AG20443 (cell line): ENCODE data around the gene ALDH3B2.
"Not testable (repeated sequence)": the region's sequence is repeated elsewhere in the genome, so short reads cannot be mapped to it uniquely, and the experiment has no call there.

ENCODE experiments used
- DNase-seq: peaks from one replicate; pipeline ENCODE4 v3.0.0; 2012; ENCODE audit warnings: low spot score, mixed read lengths

The ALDH3B2 gene

GRCh38 chr11:67642173-67643120 is 32.0 kb downstream of the ALDH3B2 start:
- DNase-seq = no peak

DNA sequence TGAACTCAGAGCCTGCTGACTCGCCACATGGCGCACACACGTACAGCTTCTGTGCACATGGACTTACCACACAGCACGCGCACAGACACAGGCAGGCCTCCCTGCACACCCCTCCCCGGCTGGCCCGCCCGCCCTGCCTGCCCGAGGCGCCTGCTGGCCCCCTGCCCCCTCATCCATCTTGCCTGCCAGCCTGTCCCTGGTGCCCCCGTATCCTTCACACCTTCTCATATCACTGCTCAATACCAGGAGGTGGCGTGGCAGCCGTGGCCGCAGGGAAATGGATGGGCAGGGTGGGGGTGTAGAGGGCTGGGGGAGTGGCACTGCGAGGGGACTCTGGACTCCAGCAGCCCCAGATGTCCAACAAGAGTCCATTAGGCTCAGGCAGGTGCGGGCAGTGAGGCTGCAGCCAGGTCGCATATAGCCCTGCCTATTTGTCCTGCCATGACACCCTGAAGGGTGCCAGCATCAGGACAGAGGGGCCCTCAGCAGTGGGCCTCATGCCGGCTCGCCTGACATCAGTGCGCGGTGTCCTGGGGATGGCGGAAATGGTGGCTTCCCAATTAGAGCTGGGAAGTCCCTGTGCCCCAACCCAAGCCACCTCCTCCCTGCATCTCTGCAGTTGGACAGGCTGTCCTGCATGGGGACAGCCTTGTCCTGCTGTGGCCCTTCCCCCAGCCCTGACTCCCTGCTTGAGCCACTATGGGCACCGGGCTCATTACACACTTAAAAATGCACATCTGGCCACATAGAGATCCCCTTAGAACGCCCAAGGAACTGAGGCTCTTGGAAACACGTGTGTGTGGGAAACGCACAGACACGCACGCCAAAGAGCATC is 32.9 kb downstream of the ALDH3B2 start:
- DNase-seq = no peak

DNA sequence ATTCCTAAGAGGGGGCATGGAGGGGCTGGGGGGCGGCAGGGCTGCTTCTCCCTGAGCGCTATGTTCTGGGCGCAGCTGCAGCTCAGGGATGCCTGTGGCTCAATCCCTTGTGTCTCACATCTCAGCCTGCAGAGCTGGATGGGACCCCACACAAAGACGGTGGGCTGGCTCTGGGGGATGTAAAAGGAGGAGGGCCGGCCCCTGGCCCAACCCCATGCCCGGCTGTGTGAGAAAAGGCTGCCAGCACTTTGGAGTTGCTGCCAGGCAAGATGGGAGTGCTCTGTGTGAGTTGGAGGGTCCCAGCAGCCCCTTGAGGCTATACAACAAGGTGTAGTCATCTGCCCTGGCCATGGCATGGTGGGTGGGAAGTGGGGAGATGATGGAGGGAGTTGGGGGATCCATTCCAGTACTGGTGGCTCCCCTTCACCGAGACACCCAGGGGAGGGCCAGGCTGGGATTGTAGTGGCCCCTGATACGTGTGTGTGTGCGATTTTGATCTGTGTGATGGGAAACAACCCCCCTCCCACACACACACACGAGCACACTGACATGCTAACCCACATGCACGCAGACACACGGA is 33.6 kb downstream of the ALDH3B2 start:
- DNase-seq = no peak

DNA sequence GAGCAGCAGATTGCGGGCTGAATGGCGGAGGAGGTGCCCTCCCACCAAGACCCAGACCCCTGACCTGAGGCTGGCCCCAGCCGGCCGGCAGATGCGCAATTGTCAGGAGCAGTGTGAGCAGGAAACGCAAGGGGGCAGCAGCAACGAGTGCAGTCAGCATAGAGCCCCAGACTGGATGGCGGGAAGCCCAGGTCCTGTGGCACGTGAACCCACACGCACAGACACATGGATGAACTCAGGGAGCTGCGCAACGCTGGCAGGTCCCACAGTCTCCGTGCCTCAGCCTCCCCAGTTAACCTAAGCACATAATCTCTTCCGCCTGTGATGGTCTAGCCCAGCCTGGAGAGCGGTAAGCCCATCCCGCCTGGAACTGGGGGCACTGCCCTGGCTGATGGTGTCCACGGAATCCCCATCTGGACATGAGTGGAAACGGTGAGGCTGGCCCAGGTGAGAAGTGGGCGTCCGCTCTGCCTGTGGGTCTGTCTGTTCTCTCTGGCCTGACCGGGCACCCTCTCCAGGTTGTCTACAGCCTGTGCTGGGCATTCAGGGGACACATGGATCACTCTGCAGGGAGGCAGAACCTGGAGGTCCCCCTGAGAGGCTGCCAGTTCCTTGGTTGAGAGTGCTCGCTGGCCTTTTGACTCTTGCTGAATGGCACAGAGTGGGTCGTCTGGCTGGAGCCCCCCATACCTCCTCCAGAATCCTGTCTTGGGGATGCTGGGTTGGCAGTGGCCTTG is 34.2 kb downstream of the ALDH3B2 start:
- peak; percentile 81 for DNase-seq

- no peak for DNase-seq
Measured at GRCh38 chr11:67639438-67639859, 35.0 kb downstream of the ALDH3B2 start, which contains the start of gene TBX10. Gene TBX10 (minus strand): TSS chr11:67639763. CDS start chr11:67639472, 291 bp downstream.

DNA sequence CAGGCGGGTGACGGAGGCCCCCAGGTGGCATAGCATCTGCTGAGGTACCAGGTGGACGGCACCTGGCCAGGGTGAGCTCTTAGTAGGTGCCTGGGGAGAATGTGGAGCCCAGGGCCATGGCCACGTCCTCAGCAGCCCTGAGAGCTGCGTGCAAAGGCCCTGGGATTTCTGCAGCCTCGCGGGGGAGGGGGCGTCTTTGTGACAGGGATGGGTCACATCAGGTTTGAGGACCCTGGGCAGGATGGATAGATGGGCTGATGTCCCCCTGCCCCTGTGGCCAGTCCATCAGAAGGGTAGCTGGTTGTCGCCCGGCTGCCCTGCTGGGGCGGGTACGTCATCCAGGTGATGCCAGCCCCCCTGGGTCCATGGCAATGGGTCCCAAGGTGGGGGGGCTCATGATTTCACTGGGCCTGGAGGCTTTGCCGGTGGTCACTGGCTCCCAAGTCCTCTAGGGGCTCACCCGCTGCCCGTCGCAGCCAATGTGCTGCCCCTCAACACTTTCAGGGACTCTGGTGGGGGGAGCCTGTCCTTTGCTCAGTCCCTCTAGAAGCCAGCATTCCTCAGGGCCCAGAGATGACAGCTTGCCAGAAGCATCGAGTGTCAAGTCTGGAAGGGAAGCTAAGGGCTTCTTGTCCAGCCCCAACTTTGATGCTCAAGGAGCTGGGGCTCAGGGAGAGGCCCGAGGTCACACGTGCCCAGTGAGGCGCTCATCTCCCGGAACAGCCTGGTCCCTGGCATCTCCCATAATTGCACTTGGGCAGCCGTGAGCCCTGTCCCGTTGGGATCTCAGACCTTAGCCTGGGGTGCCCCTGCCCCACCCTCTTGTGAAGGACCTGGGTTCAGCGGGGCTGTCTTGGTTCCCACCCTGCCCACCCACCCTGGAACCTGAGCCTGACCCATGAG is 35.6 kb downstream of the ALDH3B2 start:
- no peak for DNase-seq

GRCh38 chr11:67637441-67637840 is 37.0 kb downstream of the ALDH3B2 start:
- DNase-seq = not testable (repeated sequence)

- no peak for DNase-seq
Measured at GRCh38 chr11:67636962-67637361, 37.5 kb downstream of the ALDH3B2 start.

DNA sequence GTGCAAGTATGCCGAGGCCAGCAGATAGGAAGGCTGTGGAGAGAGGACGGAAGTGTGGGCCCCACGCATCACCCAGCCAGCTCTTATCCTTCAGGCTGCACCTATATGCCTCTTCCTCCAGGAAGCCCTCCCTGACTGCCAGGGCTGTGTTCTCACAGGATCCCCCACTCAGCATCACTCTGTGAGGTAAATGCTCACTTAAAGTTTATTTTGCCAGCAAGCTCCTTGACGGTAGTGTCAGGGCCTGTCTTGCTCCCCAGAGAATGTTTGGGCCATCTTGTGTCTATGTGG is 39.2 kb downstream of the ALDH3B2 start:
- DNase-seq = no peak

DNA sequence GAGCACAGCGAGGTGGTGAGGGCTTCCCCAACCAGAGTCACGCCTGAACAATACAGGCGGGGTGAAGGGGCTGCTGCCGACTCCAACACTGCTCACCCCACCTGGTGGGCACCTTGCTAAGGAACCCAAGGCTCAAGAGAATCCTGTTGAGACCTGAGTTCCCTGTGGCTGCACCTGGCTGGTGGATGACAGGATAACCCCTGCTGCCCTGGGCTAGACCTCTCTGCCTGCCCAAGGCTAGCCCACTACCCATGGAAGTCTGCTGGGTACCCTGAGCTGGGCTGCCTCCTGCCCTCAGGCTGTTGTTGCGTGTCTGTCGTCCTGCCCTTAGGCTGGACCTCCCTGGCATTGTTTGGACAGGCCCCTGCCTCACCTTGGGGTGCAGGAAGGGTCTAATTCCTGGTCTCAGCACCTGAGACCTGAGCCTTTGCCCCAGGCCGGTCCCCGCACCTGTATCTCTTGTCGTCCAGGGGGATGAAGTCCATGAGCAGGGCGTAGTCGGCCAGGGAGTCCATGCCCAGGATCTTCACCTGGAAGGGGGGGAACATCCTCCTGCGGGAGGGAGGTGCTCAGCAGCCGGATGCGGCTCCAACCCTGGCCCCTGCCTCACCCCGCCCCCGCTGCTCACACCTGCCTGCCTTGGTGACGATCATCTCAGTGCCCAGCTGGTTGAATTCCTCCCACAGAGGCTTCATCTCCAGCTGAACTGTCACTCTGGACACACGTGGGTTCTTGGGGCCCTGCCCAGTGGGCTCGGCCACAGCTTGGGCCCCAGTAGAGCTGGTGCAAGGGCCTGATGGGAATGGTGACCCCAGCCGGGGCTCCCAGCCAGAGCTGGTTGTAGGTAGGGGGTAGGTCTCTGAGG is 39.8 kb downstream of the ALDH3B2 start:
- DNase-seq = no peak

DNA sequence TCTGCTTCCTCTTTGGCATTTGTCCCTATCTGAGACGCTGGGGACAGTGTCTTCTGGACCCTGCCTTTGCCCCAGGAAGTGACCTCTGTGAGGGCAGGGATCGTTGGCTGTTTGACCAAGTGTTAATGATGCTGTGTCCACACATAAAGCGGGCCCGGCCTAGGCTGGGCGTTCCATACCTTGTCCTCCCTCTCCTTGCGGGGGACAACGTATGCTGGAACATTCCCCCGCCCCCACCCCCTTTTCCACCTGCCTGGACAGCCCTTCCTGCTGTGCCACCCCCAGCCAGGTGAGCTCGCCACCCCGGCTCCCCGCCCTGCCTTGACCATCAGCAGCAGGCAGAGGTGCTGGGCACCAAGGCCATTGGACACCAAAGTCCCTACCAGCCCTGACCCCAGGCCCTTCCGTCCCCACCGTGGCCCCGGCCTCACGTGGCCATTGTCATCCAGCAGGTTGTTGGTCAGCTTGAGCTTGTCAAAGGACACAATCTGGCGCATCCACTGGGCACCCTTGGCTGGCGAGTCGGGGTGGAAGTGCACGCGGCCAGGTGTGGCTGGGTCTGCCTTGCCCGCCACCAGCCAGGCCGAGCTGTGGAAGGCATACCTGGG is 40.6 kb downstream of the ALDH3B2 start:
- DNase-seq = no peak

DNA sequence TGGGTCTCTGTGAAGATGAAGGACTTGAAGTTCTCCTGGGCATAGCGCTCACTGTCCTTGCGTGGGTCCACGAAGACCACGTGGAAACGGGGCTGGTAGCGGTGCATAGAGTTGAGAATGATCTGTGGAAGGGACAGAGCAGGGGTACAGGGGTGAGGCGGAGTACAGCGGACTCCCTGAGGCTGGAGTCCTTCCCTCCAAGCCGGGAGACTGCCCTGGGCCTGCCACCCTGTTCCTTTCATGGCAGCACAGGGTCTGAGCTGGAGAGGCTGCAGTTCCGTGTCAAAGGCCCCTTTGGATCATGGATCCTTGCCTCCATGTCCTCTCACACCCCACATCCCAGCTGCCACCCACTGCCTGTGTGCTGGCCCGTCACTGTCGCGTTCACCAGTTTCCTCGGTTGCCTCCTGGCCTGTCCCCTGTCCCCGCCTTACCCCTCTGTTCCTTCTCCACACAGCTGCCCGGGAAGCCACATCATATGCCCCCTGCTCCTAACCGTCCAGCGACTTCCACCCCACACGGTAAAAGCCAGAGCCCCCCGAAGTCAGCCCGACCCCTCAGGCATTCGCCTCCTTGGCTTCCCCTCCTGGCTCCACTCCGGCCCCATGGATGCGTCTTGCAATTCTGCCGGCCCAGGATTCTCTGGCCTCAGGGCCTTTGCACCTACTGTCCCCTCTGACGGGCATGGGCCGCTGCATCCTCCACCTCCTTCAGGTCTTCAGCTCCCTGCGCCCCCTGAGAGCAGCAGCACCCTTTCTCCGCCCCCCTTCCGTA is 41.3 kb downstream of the ALDH3B2 start:
- no peak for DNase-seq

DNA sequence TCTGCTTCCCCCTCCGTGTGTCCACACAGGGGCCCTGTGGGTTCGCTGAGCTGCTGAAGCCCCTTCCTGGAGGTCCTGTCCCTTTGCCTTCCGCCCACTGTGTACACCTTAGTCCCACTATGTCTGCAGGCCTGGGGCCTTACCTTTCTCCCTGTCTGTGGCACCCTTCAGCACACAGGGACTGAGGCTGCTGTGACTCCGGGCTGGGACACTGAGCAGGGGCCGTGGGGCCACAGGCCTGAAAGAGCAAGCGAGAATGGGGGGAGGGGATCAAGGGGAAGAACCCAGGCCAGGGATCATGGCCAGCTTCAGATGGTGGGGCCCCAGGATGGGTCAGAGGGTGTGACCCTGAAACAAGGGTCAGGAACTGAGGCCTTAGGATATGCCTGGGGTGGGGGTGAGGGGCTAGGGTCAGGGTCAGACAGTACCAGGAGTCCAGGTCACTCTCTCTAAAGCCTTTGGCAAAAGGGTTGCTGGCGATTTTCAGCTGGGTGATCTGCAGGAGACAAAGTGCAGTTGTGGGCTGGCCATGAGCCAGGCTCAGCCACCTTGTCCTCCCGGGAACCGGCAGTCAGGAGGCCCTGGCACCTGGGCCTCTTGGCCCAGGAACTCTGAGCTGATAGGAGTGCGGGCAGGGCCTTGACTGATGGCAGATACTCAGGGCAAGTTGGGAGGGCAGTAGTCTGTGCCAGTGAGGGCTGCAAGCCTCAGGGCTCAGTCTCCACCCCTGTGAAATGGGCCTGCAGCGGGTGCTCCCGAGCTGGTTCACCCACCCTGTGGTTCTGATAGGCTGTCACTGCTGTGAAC is 42.0 kb downstream of the ALDH3B2 start:
- no peak for DNase-seq

DNA sequence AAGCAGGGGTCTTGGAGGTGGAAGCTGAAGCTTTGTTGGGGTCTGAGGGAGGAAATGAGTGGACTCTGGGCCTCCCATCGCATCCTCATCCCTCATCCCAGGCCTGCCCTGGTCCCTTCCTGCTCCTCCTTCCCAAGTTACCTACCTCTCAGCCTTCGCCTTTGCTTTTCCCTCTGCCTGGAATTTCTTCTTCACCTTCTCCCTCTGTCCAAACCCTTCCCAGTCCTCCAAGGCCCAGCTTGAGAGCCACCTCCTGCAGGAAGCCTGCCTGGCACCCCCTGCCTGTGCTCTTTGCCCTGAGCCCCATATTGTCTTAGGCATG is 42.6 kb downstream of the ALDH3B2 start:
- no peak for DNase-seq

GRCh38 chr11:67631411-67631810 is 43.0 kb downstream of the ALDH3B2 start:
- DNase-seq = no peak

DNA sequence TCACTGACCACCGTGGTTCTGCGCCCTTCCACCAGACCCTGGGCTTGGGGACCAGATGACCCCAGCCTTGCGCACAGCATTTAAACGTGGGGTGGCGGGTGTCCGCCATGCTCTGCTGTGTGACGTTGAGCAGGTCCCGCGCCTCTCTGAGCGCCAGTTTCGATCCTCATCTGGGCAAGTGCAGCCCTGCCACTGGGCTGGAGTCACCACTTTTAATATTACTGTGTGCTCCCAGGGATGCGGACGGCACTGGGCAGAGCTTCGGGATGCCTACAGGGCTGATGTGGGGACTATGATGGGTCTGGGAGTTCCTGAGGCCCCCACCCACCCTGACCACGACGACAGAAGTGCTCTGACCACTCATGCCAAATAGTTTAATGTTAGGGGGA is 43.5 kb downstream of the ALDH3B2 start:
- DNase-seq = no peak

DNA sequence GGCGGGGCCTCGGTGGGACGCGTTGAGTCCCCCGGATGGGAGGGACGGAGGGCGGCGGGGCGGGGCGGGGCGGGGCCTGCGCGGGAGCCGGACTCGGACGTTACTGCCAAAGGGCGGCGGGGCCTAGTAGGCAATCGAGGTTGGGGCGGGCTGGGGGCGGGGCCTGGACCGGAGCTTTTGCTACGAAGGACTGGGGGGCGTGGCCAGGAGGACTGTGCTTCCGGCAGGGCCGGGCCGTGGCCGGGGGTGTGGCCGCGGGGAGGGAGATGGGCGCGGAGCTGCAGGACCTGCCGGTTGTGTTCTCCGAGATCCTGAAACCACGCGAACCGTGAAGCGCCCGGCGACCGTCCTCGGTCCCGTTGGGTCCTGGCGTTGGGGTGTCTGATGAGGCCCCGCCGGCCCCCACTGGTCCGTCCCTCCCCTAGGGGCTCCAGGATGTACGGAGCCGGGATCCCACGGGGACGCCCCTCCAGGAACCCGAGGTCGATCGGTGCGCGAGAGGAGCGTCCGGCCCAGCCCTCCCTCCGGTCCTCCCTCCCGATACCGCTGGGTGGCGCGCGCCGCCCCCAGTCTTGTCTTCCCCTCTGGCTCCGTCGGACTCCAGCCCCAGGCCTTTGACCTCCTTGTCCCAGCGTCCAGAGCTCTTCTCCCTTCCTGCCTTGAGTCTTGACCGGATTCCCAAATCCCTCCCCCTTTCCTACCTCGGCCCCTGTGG is 44.0 kb downstream of the ALDH3B2 start:
- DNase-seq = peak; percentile 99
